Large intestine (tissue), 3 donors: Measurements from ENCODE around the gene FOSL2. TPM values are rescaled to one million over a fixed set of nuclear protein-coding genes. Genes with fewer than 3 reads are reported as not detected.
A peak's percentile ranks its signal among the peaks of the same experiment; 100 is the strongest.

Experiments used
- DNase-seq, 2 donors: peaks; one replicate each; pipeline versions ENCODE4 v3.0.0 to v3.0.0-alpha.2; 2013
- H3K27ac ChIP-seq: one replicate; pipeline ENCODE4 v1.5.1; 2013; ENCODE audit warnings: low read length
- H3K27me3 ChIP-seq: 2 replicates; pipeline ENCODE4 v1.6.1; 2013; ENCODE audit warnings: low read length; ENCODE audit not compliant: control insufficient read depth, insufficient read depth
- H3K36me3 ChIP-seq: 2 replicates; pipeline ENCODE4 v1.6.1; 2013; ENCODE audit warnings: low read length; ENCODE audit not compliant: control insufficient read depth, insufficient read depth
- H3K4me1 ChIP-seq: one replicate; pipeline ENCODE4 v1.6.1; 2013; ENCODE audit warnings: low read length; ENCODE audit not compliant: control insufficient read depth, insufficient read depth
- H3K4me3 ChIP-seq: one replicate; pipeline ENCODE4 v1.5.1; 2013; ENCODE audit warnings: low read length
- H3K9me3 ChIP-seq: one replicate; pipeline ENCODE4 v1.6.1; 2013; ENCODE audit warnings: mild to moderate bottlenecking, low read depth, low read length, moderate library complexity; ENCODE audit not compliant: control insufficient read depth
- WGBS: methylation state at CpG from one replicate; pipeline ENCODE4 v1.1.5; 2013; ENCODE audit warnings: low lambda C conversion rate; ENCODE audit not compliant: insufficient coverage; 5-methylcytosine and 5-hydroxymethylcytosine counted together
- polyA plus RNA-seq: library from polyadenylated mRNA; unstranded; fragments of 120-200 nt; gene quantifications from one replicate; pipeline ENCODE4 v1.2.1, GENCODE V29; 2013

Gene FOSL2
- polyA plus RNA-seq, 1 donor, result 57.5 TPM

DNA sequence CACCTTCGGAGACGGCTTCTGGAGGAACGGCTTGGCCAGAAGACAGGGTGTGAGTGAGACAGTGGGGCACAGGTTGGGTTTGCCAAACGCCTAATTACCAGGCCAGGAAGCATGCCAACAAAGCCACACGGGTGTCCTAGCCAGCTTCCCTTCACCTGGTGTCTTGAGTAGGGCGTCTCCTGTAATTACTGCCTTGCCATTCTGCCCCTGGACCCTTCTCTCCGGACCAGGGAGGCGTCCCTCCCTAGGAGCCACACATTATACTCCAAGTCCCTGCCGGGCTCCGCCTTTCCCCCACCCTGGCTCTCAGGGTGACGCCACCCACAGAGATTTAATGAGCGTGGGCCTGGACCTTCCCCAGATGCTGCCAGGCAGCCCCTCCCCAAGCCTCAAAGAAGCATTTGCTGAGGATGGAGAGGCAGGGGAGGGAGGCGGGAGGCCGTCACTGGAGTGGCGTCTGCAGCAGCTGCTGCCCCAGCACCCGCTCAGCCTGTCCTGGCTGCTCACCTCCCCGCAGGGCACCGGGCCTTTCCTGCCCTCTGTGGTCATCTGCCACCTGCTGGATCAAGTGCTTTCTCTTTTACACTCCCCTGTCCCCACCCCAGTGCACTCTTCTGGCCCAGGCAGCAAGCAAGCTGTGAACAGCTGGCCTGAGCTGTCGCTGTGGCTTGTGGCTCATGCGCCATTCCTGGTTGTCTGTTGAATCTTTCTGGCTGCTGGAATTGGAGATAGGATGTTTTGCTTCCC lies 20.7 kb downstream of the FOSL2 start:
- H3K9me3 ChIP-seq, result no peaks in the 10 kb centered on the region
- no peak overlapping the region for H3K4me3 ChIP-seq
- WGBS, result no CpG with 5 or more reads among the region's 20 CpGs
- no peaks in the 10 kb centered on the region for H3K4me1 ChIP-seq
- no peaks in the 10 kb centered on the region for H3K27me3 ChIP-seq
- peaks cover 83% of the 10 kb centered on the region for H3K36me3 ChIP-seq
- no peak overlapping the region for H3K27ac ChIP-seq
- DNase-seq, result no peak

DNA sequence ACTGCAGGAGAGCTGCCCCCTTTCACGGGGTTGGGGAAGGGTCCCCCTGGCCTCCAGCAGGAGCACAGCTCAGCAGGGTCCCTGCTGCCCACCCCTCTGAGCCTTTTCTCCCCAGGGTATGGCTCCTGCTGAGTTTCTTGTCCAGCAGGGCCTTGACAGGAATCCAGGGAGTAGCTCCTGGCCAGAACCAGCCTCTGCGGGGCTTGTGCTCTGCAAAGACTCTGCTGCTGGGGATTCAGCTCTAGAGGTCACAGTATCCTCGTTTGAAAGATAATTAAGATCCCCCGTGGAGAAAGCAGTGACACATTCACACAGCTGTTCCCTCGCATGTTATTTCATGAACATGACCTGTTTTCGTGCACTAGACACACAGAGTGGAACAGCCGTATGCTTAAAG lies 21.2 kb downstream of the FOSL2 start:
- DNase-seq, result no peak
- Histone ChIP-seq H3K4me1 (peaks cover 2% of the 10 kb centered on the region), H3K9me3 (no peaks in the 10 kb centered on the region), H3K27ac (no peak overlapping the region), H3K4me3 (no peak overlapping the region), H3K36me3 (peaks cover 77% of the 10 kb centered on the region), H3K27me3 (no peaks in the 10 kb centered on the region)
- WGBS, result 83% methylated on average over 1 of the region's 7 CpGs

DNA sequence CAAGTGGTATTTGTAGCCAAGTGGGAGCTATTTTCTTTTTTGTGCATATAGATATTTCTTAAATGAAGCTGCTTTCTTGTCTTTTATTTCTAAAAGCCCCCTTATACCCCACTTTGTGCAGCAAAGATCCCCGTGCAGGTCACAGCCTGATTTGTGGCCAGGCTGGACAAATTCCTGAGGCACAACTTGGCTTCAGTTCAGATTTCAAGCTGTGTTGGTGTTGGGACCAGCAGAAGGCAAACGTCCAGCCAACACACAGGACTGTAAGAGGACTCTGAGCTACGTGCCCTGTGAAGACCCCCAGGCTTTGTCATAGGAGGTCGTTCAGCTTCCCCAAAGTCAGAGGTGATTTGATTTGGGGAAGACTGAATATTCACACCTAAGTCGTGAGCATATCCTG lies 21.9 kb downstream of the FOSL2 start:
- no peaks in the 10 kb centered on the region for H3K9me3 ChIP-seq
- peaks cover 70% of the 10 kb centered on the region for H3K36me3 ChIP-seq
- H3K27me3 ChIP-seq, result no peaks in the 10 kb centered on the region
- H3K27ac ChIP-seq, result no peak overlapping the region
- H3K4me3 ChIP-seq, result no peak overlapping the region
- peaks cover 8% of the 10 kb centered on the region for H3K4me1 ChIP-seq
- WGBS, result no CpG with 5 or more reads among the region's 5 CpGs
- no peak for DNase-seq

DNA sequence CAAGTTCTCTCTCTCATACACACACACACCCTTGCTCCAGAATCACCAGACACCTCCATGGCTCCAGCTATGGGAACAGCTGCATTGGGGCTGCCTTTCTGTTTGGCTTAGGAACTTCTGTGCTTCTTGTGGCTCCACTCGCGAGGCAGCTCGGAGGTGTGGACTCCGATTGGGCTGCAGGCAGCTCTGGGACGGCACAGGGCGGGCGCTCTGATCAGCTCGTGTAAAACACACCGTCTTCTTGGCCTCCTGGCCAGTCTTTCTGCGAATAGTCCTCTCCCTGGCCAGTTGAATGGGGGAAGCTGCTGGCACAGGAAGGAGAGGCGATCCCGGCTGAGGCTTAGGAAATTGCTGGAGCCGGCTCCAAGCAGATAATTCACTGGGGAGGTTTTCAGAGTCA lies 22.4 kb downstream of the FOSL2 start:
- no CpG with 5 or more reads among the region's 13 CpGs for WGBS
- Histone ChIP-seq H3K36me3 (peaks cover 66% of the 10 kb centered on the region), H3K9me3 (no peaks in the 10 kb centered on the region), H3K27me3 (no peaks in the 10 kb centered on the region), H3K4me3 (no peak overlapping the region), H3K4me1 (peaks cover 13% of the 10 kb centered on the region), H3K27ac (no peak overlapping the region)
- no peak for DNase-seq

DNA sequence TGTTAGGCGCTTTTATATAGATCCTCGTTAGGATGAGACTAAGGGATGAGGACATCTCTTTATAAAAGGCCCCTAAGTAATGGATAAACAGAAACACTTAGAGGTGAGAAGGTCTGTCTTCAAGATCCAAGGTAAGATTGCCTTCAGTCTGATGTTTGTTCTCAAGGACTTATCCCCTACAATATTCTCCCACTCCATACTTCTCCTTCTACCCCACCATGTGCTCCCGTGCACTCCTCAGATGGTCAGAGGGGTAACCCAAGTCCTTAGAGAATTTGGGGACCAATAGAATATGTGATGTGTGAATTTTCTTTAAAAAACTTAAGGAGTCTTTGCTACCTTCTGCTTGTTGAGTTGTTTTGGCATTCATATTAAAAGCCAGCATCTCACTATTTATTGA lies 23.1 kb downstream of the FOSL2 start:
- Histone ChIP-seq H3K4me3 (no peak overlapping the region), H3K27me3 (no peaks in the 10 kb centered on the region), H3K9me3 (no peaks in the 10 kb centered on the region), H3K4me1 (peaks cover 18% of the 10 kb centered on the region), H3K27ac (no peak overlapping the region), H3K36me3 (peaks cover 59% of the 10 kb centered on the region)
- DNase-seq, result no peak
- WGBS, result no CpG with 5 or more reads among the region's 3 CpGs

DNA sequence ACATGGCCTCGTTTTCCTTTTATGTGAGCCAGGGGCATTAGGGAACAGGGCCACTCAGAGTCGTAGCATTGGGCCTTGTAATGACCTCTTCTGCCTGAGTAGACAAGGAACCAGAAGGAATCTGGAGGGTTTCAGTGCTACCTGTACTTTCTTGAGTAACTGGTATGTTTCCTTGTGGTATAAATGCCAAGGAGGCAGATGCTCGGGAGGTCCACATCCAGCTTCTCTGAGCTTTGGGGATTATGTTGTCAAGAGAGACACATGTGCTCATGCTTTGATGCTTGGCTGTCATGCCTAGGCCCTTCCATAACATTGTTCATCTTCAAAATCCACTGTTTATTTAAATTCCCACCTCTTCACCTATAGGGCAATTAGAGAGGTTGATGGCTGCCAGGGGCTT lies 26.3 kb downstream of the FOSL2 start:
- Histone ChIP-seq H3K27ac (peak overlapping the region; percentile 61), H3K9me3 (no peaks in the 10 kb centered on the region), H3K27me3 (no peaks in the 10 kb centered on the region), H3K4me3 (no peak overlapping the region), H3K36me3 (peaks cover 27% of the 10 kb centered on the region), H3K4me1 (peaks cover 24% of the 10 kb centered on the region)
- DNase-seq, result no peak
- WGBS, result no CpG with 5 or more reads among the region's 3 CpGs

DNA sequence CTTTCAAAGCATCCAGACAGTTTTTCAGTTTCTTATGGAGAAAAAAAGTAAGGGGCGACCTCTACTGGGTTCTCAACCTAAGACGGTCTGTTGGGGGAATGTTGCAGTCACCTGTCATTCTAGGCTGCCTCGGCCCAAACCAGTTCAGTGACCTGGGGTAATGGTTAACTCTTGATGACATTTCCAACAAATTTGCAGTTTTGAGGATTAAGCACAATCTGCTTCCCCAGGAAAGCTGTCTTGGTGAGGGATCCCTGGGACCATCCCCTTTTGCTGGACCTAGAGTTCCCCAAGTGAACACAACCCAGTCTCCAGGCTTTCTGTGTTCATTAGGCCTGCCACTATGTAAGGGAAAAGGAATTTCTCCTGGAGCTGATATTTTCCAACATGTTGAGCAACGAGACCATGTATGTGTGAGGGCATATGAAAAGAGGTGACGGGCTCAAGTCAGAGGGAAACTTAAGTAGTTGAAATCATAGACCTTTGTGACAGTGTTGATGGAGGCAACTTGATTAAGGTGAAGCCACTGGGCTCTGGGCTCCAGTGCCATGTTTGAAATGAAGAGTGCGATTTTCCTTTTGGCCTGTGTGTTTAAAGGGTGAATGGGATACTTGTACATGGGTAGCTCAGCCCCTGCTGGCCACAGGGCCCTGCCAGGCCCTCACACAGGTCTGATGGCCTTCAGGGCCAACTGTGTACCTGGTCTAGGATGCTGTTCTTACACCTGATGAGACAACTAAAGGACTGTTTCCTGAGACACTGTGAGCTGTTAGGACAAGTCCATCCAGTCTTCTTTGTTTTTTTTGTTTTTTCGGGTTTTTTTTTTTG lies 27.0 kb downstream of the FOSL2 start:
- Histone ChIP-seq H3K36me3 (peaks cover 21% of the 10 kb centered on the region), H3K27ac (peak overlapping the region; percentile 61), H3K4me1 (peaks cover 30% of the 10 kb centered on the region), H3K9me3 (no peaks in the 10 kb centered on the region), H3K27me3 (no peaks in the 10 kb centered on the region), H3K4me3 (no peak overlapping the region)
- WGBS, result 100% methylated on average over 1 of the region's 7 CpGs
- DNase-seq, result peak; percentile 42 to 75

DNA sequence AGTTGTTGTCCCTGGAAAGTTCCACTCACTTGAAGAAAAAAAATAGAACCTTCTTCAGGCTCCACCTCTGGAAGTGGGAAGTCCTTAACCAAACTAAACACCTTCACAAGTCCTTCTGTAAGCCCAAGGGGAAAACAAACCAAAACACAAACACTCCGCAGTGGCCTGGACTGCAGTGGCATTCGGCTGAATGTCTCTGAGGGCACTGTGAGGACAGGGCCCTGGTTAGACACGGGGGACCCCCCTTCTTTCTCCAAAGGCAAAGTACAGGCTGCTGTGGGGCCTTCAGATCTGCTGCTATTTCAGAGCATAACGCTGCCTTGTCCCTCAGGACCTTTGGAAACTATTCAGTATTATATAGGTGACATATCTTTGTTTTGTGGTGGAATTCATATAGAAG lies 28.1 kb downstream of the FOSL2 start:
- no peaks in the 10 kb centered on the region for H3K9me3 ChIP-seq
- no peak overlapping the region for H3K4me3 ChIP-seq
- WGBS, result no CpG with 5 or more reads among the region's 4 CpGs
- peaks cover 30% of the 10 kb centered on the region for H3K4me1 ChIP-seq
- peak overlapping the region; percentile 3 for H3K27ac ChIP-seq
- peak; percentile 15 to 62 for DNase-seq
- H3K27me3 ChIP-seq, result no peaks in the 10 kb centered on the region
- H3K36me3 ChIP-seq, result peaks cover 10% of the 10 kb centered on the region

DNA sequence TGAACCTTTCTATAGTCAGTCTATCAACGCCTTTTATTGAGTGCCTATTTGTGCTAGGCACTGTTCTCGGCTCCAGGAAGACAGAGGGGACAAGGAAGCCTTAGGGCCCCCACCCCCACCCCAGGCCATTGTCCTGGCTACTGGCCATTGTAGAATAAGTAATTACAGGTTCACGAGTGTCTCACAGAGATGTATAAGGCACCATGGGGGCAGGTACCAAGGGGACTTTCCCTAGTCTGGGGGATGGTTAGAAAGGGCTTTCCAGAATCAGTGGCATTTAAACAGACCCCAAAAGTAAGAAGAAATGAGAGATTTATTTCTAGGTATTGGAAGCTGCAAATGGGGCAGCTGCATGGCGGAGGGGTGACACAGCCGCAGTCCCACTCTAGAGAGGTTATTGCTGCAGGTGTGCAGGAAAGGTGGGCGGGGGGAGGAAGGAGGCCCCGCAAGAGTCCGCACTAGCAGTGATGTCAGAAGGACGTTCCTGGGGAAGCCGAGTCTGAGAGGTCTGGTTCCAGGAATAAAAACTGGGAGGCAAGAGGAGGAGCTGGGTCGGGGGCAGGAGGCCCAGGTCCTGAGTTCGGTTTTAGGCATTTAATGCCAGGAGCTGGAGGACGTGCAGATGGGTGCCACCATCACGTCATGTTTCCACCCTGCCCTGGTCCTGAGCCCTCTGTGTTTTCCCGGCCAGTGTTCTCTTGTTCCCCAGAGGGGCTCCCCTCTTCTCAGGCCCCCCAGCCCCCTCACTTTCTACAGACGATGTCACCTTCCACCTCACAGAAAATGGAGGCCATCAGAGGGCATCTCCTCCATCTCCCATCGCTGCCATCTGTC lies 30.5 kb downstream of the FOSL2 start:
- no CpG with 5 or more reads among the region's 17 CpGs for WGBS
- Histone ChIP-seq H3K27me3 (no peaks in the 10 kb centered on the region), H3K27ac (no peak overlapping the region), H3K4me1 (peaks cover 30% of the 10 kb centered on the region), H3K4me3 (no peak overlapping the region), H3K9me3 (no peaks in the 10 kb centered on the region), H3K36me3 (no peaks in the 10 kb centered on the region)
- no peak for DNase-seq
